Measurements from ENCODE around the gene WDR19. TPM values are rescaled to one million over a fixed set of nuclear protein-coding genes. Genes with fewer than 3 reads are reported as not detected.
"Not testable (repeated sequence)": the region's sequence is repeated elsewhere in the genome, so short reads cannot be mapped to it uniquely, and the experiment has no call there.

Gene WDR19
- total RNA-seq, 1 donor from 2014 or later: 24.8 TPM

GRCh38 chr4:39255266-39255665, 72.9 kb downstream of the WDR19 start:
- Histone ChIP-seq H3K27me3 (ENCODE audit: control insufficient read depth, insufficient read depth, low read length) (no peaks in the 10 kb centered on the region), H3K36me3 (ENCODE audit: control insufficient read depth, insufficient read depth, low read length) (no peaks in the 10 kb centered on the region), H3K4me3 (ENCODE audit: low read depth, low read length) (no peak overlapping the region)
- peak; percentile 38 for DNase-seq (ENCODE audit: low read depth)
- TF ChIP-seq CTCF (IDR thresholded peaks at IDR 0.05; ENCODE audit: insufficient read depth, low read length, poor library complexity, severe bottlenecking): peak; percentile 33

- Histone ChIP-seq H3K4me3 (ENCODE audit: low read depth, low read length) (no peak overlapping the region), H3K36me3 (ENCODE audit: control insufficient read depth, insufficient read depth, low read length) (no peaks in the 10 kb centered on the region), H3K27me3 (ENCODE audit: control insufficient read depth, insufficient read depth, low read length) (no peaks in the 10 kb centered on the region)
- DNase-seq (ENCODE audit: low read depth): no peak
- no peak for TF ChIP-seq CTCF (IDR thresholded peaks at IDR 0.05; ENCODE audit: insufficient read depth, low read length, poor library complexity, severe bottlenecking)
These were observed 73.5 kb downstream of the WDR19 start for GRCh38 chr4:39255871-39256270.

GRCh38 chr4:39256436-39256835, 74.1 kb downstream of the WDR19 start:
- no peak for DNase-seq (ENCODE audit: low read depth)
- no peaks in the 10 kb centered on the region for H3K36me3 ChIP-seq (ENCODE audit: control insufficient read depth, insufficient read depth, low read length)
- TF ChIP-seq CTCF (IDR thresholded peaks at IDR 0.05; ENCODE audit: insufficient read depth, low read length, poor library complexity, severe bottlenecking): no peak
- H3K4me3 ChIP-seq (ENCODE audit: low read depth, low read length): no peak overlapping the region
- H3K27me3 ChIP-seq (ENCODE audit: control insufficient read depth, insufficient read depth, low read length): no peaks in the 10 kb centered on the region

- no peak for TF ChIP-seq CTCF (IDR thresholded peaks at IDR 0.05; ENCODE audit: insufficient read depth, low read length, poor library complexity, severe bottlenecking)
- peaks cover 1% of the 10 kb centered on the region for H3K36me3 ChIP-seq (ENCODE audit: control insufficient read depth, insufficient read depth, low read length)
- H3K4me3 ChIP-seq (ENCODE audit: low read depth, low read length): no peak overlapping the region
- H3K27me3 ChIP-seq (ENCODE audit: control insufficient read depth, insufficient read depth, low read length): no peaks in the 10 kb centered on the region
- DNase-seq (ENCODE audit: low read depth): no peak
These were observed 77.4 kb downstream of the WDR19 start for GRCh38 chr4:39259571-39260330.

GRCh38 chr4:39263895-39264294, 81.6 kb downstream of the WDR19 start:
- DNase-seq (ENCODE audit: low read depth): no peak
- TF ChIP-seq CTCF (IDR thresholded peaks at IDR 0.05; ENCODE audit: insufficient read depth, low read length, poor library complexity, severe bottlenecking): no peak
- peaks cover 1% of the 10 kb centered on the region for H3K36me3 ChIP-seq (ENCODE audit: control insufficient read depth, insufficient read depth, low read length)
- H3K27me3 ChIP-seq (ENCODE audit: control insufficient read depth, insufficient read depth, low read length): no peaks in the 10 kb centered on the region
- H3K4me3 ChIP-seq (ENCODE audit: low read depth, low read length): no peak overlapping the region

GRCh38 chr4:39274503-39274902, 92.2 kb downstream of the WDR19 start:
- Histone ChIP-seq H3K27me3 (ENCODE audit: control insufficient read depth, insufficient read depth, low read length) (no peaks in the 10 kb centered on the region), H3K4me3 (ENCODE audit: low read depth, low read length) (no peak overlapping the region), H3K36me3 (ENCODE audit: control insufficient read depth, insufficient read depth, low read length) (peaks cover 1% of the 10 kb centered on the region)
- TF ChIP-seq CTCF (IDR thresholded peaks at IDR 0.05; ENCODE audit: insufficient read depth, low read length, poor library complexity, severe bottlenecking): no peak
- no peak for DNase-seq (ENCODE audit: low read depth)

GRCh38 chr4:39277661-39278060, 95.3 kb downstream of the WDR19 start:
- not testable (repeated sequence) for DNase-seq (ENCODE audit: low read depth); H3K4me3 ChIP-seq (ENCODE audit: low read depth, low read length); H3K36me3 ChIP-seq (ENCODE audit: control insufficient read depth, insufficient read depth, low read length); H3K27me3 ChIP-seq (ENCODE audit: control insufficient read depth, insufficient read depth, low read length)

Measured in kidney epithelial cell (primary cell).